Gastrocnemius medialis (tissue), 4 donors: ENCODE data around the gene SETD1B.

Source experiments
- CTCF ChIP-seq, 5 experiments: fragments of 450-650 bp in 3 of 5; fragments of 200-600 bp in 2 of 5; sonication (generic) in 2 of 5; IDR thresholded peaks in 4 of 5; conservative IDR thresholded peaks in 1 of 5; 1 replicate in 4 of 5; 2 replicates in 1 of 5; pipeline ENCODE4 v1.5.1; 2016 to 2019; ENCODE audit warnings: antibody characterized with exemption in 5 of 5, mild to moderate bottlenecking in 3 of 5, moderate library complexity in 3 of 5
- POLR2A ChIP-seq, 2 donors: fragments of 450-650 bp; IDR thresholded peaks; one replicate each; pipeline ENCODE4 v1.6.1; 2017; ENCODE audit warnings: antibody characterized with exemption in 2 of 2, mild to moderate bottlenecking in 2 of 2, moderate library complexity in 2 of 2

DNA sequence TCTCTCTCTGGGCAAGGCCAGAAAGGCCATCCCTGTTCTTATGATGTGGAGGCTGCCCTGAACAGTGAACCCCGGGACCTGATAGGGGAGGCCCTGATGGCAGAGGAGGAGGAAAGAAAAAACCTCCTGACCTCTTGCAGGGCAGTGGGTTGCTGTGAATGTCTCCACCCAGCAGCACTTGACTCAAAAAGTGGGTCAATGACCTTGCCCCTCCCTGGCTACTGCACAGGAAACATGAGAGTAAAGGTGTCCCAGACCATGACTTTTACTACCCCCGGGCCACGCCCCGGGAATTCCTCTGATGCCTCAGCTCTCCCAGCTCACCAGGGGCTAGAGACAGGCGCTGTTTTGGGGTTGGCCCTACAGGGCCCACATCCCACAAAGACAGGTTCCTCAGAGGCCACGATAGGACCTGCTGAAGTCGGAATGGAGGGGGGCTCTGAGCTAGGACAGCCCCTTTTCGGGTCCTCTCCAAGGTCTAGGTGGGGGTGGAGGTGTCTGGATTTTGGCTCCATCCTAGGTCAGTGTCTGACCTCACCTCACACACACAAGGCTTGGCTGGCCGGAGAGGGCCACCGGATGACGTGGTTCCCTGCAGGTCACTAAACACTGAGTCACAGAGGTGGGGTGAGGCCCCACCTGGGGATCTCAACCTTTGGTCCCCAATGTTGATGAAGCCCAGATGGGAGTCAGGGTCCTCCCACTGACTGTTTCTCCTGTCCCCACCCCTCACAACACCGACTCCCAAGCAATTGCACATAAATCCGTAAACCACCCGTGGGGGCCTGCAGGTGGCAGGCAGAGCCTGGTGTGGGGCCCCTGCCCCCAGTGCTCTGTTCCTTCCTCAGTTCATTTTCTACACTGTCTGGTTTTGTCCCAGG is 11.9 kb upstream of the SETD1B start:
- TF ChIP-seq CTCF (IDR thresholded peaks at IDR 0.05 in 4 of 5, conservative IDR thresholded peaks at IDR 0.05 in 1 of 5) (no peak), POLR2A (IDR thresholded peaks at IDR 0.05) (no peak)
